Trophoblast cell (in vitro differentiated cells and primary cell): Measurements from ENCODE around the gene NFKBIA.

Experiments used
- DNase-seq, 2 donors: peaks; one replicate each; pipeline ENCODE4 v3.0.0-alpha.2; 2016
- H2AFZ ChIP-seq: 2 replicates; pipeline ENCODE4 v1.6.1; 2013; ENCODE audit warnings: low read length, moderate library complexity, mild to moderate bottlenecking; ENCODE audit not compliant: insufficient read depth, poor library complexity
- H2AK5ac ChIP-seq: 2 replicates; pipeline ENCODE4 v1.6.1; 2013; ENCODE audit warnings: mild to moderate bottlenecking, low read length
- H2BK120ac ChIP-seq: 2 replicates; pipeline ENCODE4 v1.6.1; 2013; ENCODE audit warnings: low read length, mild to moderate bottlenecking, moderate library complexity; ENCODE audit not compliant: insufficient read depth, poor library complexity
- H2BK12ac ChIP-seq: 2 replicates; pipeline ENCODE4 v1.6.1; 2013; ENCODE audit warnings: mild to moderate bottlenecking, low read length, moderate library complexity
- H2BK5ac ChIP-seq: 2 replicates; pipeline ENCODE4 v1.6.1; 2013; ENCODE audit warnings: low read length, low read depth, moderate library complexity, mild to moderate bottlenecking; ENCODE audit not compliant: poor library complexity
- H3K14ac ChIP-seq: 2 replicates; pipeline ENCODE4 v1.6.1; 2013; ENCODE audit warnings: mild to moderate bottlenecking, low read length
- H3K18ac ChIP-seq: 2 replicates; pipeline ENCODE4 v1.6.1; 2013; ENCODE audit warnings: mild to moderate bottlenecking, low read length
- H3K23ac ChIP-seq: 2 replicates; pipeline ENCODE4 v1.6.1; 2013; ENCODE audit warnings: low read length
- H3K27ac ChIP-seq: 2 replicates; pipeline ENCODE4 v1.5.1; 2013; ENCODE audit warnings: low read depth, mild to moderate bottlenecking, inconsistent platforms, low read length, moderate library complexity
- H3K27me3 ChIP-seq: 2 replicates; pipeline ENCODE4 v1.6.1; 2013; ENCODE audit warnings: inconsistent platforms, mild to moderate bottlenecking, low read length, moderate library complexity; ENCODE audit not compliant: insufficient read depth
- H3K36me3 ChIP-seq, 2 experiments: 1 replicate in 1 of 2; 2 replicates in 1 of 2; pipeline ENCODE4 v1.6.1; 2013; ENCODE audit warnings: low read length in 2 of 2, mild to moderate bottlenecking in 2 of 2, moderate library complexity in 1 of 2; ENCODE audit not compliant: insufficient read depth in 2 of 2, control insufficient read depth in 1 of 2
- H3K4ac ChIP-seq: 2 replicates; pipeline ENCODE4 v1.6.1; 2013; ENCODE audit warnings: low read depth, mild to moderate bottlenecking, low read length, moderate library complexity
- H3K4me1 ChIP-seq, 2 experiments: 1 replicate in 1 of 2; 2 replicates in 1 of 2; pipeline ENCODE4 v1.6.1; 2013; ENCODE audit warnings: low read length in 2 of 2, mild to moderate bottlenecking in 2 of 2, moderate library complexity in 1 of 2; ENCODE audit not compliant: insufficient read depth in 2 of 2, control insufficient read depth in 1 of 2
- H3K4me2 ChIP-seq: 2 replicates; pipeline ENCODE4 v1.6.1; 2013; ENCODE audit warnings: inconsistent platforms, mild to moderate bottlenecking, low read length, moderate library complexity
- H3K4me3 ChIP-seq: 2 replicates; pipeline ENCODE4 v1.5.1; 2013; ENCODE audit warnings: mild to moderate bottlenecking, low read depth, low read length, inconsistent platforms
- H3K79me1 ChIP-seq: one replicate; pipeline ENCODE4 v1.6.1; 2013; ENCODE audit warnings: low read length
- H3K79me2 ChIP-seq: 2 replicates; pipeline ENCODE4 v1.6.1; 2013; ENCODE audit warnings: low read length, mild to moderate bottlenecking; ENCODE audit not compliant: control insufficient read depth, insufficient read depth, poor library complexity
- H3K9ac ChIP-seq: 2 replicates; pipeline ENCODE4 v1.6.1; 2013; ENCODE audit warnings: mild to moderate bottlenecking, low read length
- H3K9me3 ChIP-seq: 2 replicates; pipeline ENCODE4 v1.6.1; 2013; ENCODE audit warnings: low read depth, mild to moderate bottlenecking, control low read depth, inconsistent platforms, low read length; ENCODE audit not compliant: insufficient read depth
- H4K12ac ChIP-seq: 2 replicates; pipeline ENCODE4 v1.6.1; 2013; ENCODE audit warnings: low read depth, mild to moderate bottlenecking, low read length, moderate library complexity
- H4K8ac ChIP-seq: 2 replicates; pipeline ENCODE4 v1.6.1; 2013; ENCODE audit warnings: low read depth, mild to moderate bottlenecking, low read length, moderate library complexity
- H4K91ac ChIP-seq: one replicate; pipeline ENCODE4 v1.6.1; 2013; ENCODE audit warnings: low read depth, mild to moderate bottlenecking, low read length, moderate library complexity
- WGBS: extraction: QIAGEN DNeasy Blood & Tissue Kit; methylation state at CpG from one replicate; pipeline ENCODE4 v1.1.7; 2013; ENCODE audit warnings: missing lambda C conversion rate; ENCODE audit not compliant: insufficient read length, insufficient coverage; ENCODE audit errors: extremely low coverage; 5-methylcytosine and 5-hydroxymethylcytosine counted together

The NFKBIA gene

GRCh38 chr14:35414365-35414764 lies 9.8 kb upstream of the NFKBIA start:
- DNase-seq = no peak
- Histone ChIP-seq H3K27ac (no peak overlapping the region), H3K4me1 (no peaks in the 10 kb centered on the region), H3K27me3 (no peaks in the 10 kb centered on the region), H2BK12ac (no peak overlapping the region), H4K91ac (no peak overlapping the region), H3K79me1 (no peaks in the 10 kb centered on the region), H4K8ac (no peak overlapping the region), H3K18ac (no peak overlapping the region), H3K36me3 (no peaks in the 10 kb centered on the region), H3K79me2 (no peaks in the 10 kb centered on the region), H3K9me3 (no peaks in the 10 kb centered on the region), H3K14ac (no peak overlapping the region), H2BK120ac (no peak overlapping the region), H4K12ac (no peak overlapping the region), H3K9ac (no peak overlapping the region), H3K4me2 (no peak overlapping the region), H3K23ac (no peak overlapping the region), H3K4ac (no peak overlapping the region), H2AK5ac (no peak overlapping the region), H2BK5ac (no peak overlapping the region), H2AFZ (no peak overlapping the region), H3K4me3 (no peak overlapping the region)
- no CpG with 5 or more reads among the region's 4 CpGs for WGBS

DNA sequence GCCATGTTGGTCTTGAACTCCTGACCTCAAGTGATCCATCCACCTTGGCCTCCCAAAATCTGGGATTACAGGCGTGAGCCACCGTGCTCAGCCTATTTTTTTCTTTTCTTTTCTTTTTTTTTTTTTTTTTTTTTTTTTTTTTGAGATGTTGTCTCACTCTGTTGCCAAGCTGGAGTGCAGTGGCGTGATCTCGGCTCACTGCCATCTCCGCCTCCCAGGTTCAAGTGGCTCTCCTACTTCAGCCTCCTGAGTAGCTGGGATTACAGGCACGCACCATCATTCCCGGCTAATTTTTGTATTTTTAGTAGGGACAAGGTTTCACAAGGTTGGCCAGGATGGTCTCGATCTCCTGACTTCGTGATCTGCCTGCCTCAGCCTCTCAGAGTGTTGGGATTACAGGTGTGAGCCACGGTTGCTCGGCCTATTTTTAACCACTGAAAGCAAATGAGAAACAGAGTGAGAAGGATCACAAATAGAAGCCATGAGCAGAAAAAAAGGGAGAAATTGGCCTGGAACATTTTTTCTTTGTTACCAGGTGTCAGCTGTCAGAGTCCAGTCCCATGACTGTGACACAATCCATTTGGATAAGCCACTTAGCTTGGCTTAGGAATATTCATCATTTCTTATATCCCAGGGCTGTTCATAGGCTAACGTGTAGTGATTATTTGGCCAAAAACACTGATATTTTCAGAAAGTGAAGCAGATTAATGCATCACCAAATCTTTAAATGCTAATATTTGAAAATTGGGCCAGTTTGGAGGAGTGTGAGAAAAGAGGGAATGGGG lies 7.9 kb upstream of the NFKBIA start:
- Histone ChIP-seq H2BK12ac (no peak overlapping the region), H2AK5ac (no peak overlapping the region), H4K8ac (no peak overlapping the region), H2BK120ac (no peak overlapping the region), H4K91ac (no peak overlapping the region), H3K27me3 (no peaks in the 10 kb centered on the region), H3K9ac (no peak overlapping the region), H3K4ac (no peak overlapping the region), H3K18ac (no peak overlapping the region), H3K36me3 (no peaks in the 10 kb centered on the region), H3K27ac (no peak overlapping the region), H4K12ac (no peak overlapping the region), H3K4me1 (no peaks in the 10 kb centered on the region), H3K79me2 (no peaks in the 10 kb centered on the region), H3K4me2 (no peak overlapping the region), H2BK5ac (no peak overlapping the region), H3K23ac (no peak overlapping the region), H3K79me1 (no peaks in the 10 kb centered on the region), H3K14ac (no peak overlapping the region), H3K4me3 (no peak overlapping the region), H3K9me3 (no peaks in the 10 kb centered on the region), H2AFZ (no peak overlapping the region)
- DNase-seq = no peak
- no CpG with 5 or more reads among the region's 12 CpGs for whole genome bisulfite sequencing

DNA sequence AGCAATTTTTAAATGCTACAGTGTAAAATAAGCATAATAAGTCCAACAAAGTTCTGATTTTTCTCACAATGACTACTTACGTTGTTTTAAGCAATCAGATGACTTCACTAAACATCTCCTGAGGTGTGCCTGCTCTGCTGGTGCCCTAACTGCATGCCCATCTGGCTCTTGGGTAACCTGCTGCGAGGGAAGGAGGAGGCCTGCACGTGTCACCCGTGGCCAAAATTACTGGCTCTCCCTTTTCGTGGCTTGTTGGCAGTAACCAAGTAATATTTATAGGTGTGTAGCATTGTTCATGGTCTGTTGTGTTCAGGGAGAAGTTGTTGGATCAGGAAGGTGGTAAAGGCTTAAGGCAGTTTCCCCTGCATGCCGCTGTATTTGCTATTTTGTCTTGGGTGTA lies 6.3 kb upstream of the NFKBIA start:
- Histone ChIP-seq H4K91ac (no peak overlapping the region), H2BK120ac (no peak overlapping the region), H3K18ac (no peak overlapping the region), H3K23ac (no peak overlapping the region), H4K8ac (no peak overlapping the region), H3K4me3 (no peak overlapping the region), H3K79me1 (no peaks in the 10 kb centered on the region), H3K14ac (no peak overlapping the region), H3K4ac (no peak overlapping the region), H3K4me2 (no peak overlapping the region), H4K12ac (no peak overlapping the region), H3K9ac (no peak overlapping the region), H2AK5ac (no peak overlapping the region), H2BK5ac (no peak overlapping the region), H3K79me2 (no peaks in the 10 kb centered on the region), H3K27me3 (no peaks in the 10 kb centered on the region), H3K4me1 (no peaks in the 10 kb centered on the region), H3K9me3 (no peaks in the 10 kb centered on the region), H3K36me3 (no peaks in the 10 kb centered on the region), H2AFZ (no peak overlapping the region), H3K27ac (no peak overlapping the region), H2BK12ac (no peak overlapping the region)
- no CpG with 5 or more reads among the region's 6 CpGs for WGBS
- DNase-seq = no peak

DNA sequence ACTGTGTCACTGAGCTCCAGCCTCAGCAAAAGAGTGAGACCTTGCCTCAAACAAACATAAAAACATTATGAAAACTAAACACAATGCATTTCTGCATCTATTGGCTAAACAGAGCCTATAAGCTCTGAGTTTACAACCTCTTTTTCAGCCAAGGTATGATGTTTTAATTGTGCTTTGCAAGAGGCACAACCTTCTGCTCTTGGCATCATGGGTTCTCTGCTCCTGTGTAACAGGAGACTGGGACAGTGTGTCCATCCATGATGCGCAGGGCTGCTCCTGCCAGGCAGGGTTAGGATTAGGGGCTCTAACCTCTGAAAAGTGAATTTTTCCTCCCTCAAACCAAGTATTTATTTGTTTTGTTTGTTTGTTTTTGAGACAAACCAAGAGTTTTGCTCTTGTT lies 5.0 kb upstream of the NFKBIA start:
- Histone ChIP-seq H2BK120ac (no peak overlapping the region), H2BK5ac (no peak overlapping the region), H3K4me3 (no peak overlapping the region), H3K4ac (no peak overlapping the region), H3K4me1 (peaks cover 0 to 5% of the 10 kb centered on the region in 2 experiments), H4K8ac (no peak overlapping the region), H3K14ac (no peak overlapping the region), H2AK5ac (no peak overlapping the region), H2BK12ac (no peak overlapping the region), H4K91ac (no peak overlapping the region), H3K9ac (no peak overlapping the region), H2AFZ (no peak overlapping the region), H4K12ac (no peak overlapping the region), H3K79me1 (peaks cover 9% of the 10 kb centered on the region), H3K27me3 (no peaks in the 10 kb centered on the region), H3K18ac (no peak overlapping the region), H3K4me2 (no peak overlapping the region), H3K36me3 (no peaks in the 10 kb centered on the region), H3K9me3 (no peaks in the 10 kb centered on the region), H3K27ac (no peak overlapping the region), H3K79me2 (peaks cover 4% of the 10 kb centered on the region), H3K23ac (no peak overlapping the region)
- WGBS = no CpG with 5 or more reads among the region's 1 CpG
- no peak for DNase-seq
